GM12873 (cell line): ENCODE measurements around the gene SALL3.

ENCODE experiments used
- TF ChIP-seq, protein P1 (sequence below): IDR thresholded peaks from 2 replicates; pipeline ENCODE4 v1.5.1; 2012; ENCODE audit warnings: low read depth, mild to moderate bottlenecking, moderate library complexity, low read length, control low read depth; ENCODE audit not compliant: insufficient read depth; ENCODE audit errors: missing control alignments

SALL3 gene

GRCh38 chr18:78965917-78966792 lies 13.5 kb upstream of the SALL3 start:
- TF ChIP-seq, protein P1, sequence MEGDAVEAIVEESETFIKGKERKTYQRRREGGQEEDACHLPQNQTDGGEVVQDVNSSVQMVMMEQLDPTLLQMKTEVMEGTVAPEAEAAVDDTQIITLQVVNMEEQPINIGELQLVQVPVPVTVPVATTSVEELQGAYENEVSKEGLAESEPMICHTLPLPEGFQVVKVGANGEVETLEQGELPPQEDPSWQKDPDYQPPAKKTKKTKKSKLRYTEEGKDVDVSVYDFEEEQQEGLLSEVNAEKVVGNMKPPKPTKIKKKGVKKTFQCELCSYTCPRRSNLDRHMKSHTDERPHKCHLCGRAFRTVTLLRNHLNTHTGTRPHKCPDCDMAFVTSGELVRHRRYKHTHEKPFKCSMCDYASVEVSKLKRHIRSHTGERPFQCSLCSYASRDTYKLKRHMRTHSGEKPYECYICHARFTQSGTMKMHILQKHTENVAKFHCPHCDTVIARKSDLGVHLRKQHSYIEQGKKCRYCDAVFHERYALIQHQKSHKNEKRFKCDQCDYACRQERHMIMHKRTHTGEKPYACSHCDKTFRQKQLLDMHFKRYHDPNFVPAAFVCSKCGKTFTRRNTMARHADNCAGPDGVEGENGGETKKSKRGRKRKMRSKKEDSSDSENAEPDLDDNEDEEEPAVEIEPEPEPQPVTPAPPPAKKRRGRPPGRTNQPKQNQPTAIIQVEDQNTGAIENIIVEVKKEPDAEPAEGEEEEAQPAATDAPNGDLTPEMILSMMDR = no peak

DNA sequence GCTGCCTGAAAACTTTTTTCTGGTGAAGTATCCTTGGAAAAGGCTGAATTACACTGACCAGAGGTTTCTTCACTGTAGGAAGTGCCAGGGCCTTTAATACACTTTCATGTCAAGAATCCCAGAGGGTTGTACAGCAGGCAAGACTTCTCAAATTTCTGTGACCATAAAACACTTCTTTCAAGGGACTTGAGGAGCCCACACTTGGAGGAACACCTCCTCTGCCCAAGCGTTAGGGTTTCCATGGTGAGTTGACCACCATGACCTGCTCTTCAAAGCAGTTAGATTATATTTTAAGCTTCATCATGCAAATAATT lies 12.9 kb upstream of the SALL3 start:
- TF ChIP-seq, protein P1 = no peak

DNA sequence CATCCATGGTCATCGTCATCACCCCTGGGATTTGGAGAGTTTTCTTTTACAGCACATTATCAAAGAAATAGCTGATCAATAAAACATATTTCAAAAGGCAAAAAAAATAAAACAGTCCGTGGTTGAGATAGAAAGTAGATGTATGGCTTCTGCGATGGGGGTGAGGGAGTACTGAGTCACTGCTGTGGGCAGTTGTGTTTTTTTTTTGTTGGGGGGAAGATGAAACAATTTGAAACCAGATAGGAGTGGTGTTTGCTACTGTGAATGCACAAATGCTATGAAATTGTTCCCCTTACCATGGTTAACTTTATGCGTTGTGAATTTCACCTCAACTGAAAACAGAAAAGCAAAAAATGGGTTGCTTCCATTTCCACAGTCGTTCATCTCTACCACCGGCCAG lies 11.9 kb upstream of the SALL3 start:
- TF ChIP-seq, protein P1 = no peak

DNA sequence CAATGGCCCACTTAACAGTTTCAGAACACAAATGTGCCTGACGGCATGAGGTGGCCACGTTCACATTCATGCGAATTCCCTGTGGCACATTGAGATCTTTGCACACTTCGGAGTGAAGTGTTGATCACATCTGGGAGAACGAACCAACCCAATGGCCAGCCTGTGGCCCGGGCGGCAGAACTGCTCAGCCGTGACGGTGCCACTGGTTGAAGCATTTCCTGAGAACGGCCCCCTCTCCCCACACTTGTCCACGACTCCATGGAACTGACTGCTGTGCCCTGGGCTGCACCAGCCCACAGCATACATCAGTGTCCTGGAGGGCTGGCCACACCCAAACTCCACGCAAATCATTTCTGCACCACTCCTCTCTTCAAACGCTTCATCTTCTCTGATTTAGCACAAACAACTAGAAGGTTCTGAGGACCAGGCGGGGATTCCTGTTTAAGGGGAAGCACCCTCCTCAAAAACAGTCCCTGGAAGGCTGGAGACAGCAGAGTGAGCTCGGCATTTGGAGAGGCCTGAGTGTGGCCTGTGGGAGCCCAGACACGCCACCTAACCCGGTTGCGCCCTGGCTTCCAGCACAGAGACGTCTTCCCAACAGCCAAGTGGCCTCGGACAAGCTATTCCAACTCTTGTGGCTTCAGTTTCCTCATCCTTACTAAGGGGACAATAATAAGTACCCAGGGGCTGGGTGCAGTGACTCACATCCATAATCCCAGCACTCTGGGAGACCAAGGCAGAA lies 9.9 kb upstream of the SALL3 start:
- TF ChIP-seq, protein P1 = no peak

DNA sequence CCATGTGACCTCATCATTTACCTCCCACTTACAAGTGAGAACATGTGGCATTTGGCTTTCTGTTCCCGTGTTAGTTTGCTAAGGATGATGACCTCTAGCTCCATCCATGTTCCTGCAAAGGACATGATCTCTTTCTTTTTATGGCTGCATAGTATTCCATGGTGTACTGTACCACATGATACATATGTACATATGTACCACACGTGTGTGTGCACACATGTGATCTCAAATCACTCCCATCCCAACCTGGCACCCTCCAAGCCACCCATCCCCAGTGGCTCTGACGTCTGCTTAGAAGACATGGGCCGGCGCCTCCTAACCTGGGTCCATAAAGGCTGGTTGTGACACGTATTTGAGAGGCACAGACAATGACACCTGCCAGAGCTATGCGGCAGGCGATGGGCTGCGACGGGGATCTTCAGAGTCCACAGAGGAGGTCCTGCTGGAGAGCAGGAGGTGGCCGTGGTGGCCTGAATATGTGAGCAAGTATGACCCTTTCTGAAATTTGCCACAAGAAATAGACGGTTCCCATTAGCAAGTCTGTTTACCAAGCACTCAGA lies 8.8 kb upstream of the SALL3 start:
- TF ChIP-seq, protein P1 = no peak

- TF ChIP-seq, protein P1 = no peak
Measured at GRCh38 chr18:78971511-78972245, 7.9 kb upstream of the SALL3 start.
